Stimulated activated CD4-positive, alpha-beta T cell treated with anti-CD3 and anti-CD28 coated beads, TNF-alpha, amount 100 ng/mL, for 4 hours (primary cell): ENCODE measurements around the gene HTT.

Experiments used
- DNase-seq, 3 experiments: peaks; one replicate each; pipeline ENCODE4 v3.0.0-alpha.2; 2020; ENCODE audit warnings: low read depth in 3 of 3

HTT gene

GRCh38 chr4:3248811-3249661, 174.6 kb downstream of the HTT start, which contains the start of gene MSANTD1:
MSANTD1 (plus strand) TSS chr4:3249159; CDS start chr4:3249223, 64 bp downstream.
- no peak for DNase-seq

DNA sequence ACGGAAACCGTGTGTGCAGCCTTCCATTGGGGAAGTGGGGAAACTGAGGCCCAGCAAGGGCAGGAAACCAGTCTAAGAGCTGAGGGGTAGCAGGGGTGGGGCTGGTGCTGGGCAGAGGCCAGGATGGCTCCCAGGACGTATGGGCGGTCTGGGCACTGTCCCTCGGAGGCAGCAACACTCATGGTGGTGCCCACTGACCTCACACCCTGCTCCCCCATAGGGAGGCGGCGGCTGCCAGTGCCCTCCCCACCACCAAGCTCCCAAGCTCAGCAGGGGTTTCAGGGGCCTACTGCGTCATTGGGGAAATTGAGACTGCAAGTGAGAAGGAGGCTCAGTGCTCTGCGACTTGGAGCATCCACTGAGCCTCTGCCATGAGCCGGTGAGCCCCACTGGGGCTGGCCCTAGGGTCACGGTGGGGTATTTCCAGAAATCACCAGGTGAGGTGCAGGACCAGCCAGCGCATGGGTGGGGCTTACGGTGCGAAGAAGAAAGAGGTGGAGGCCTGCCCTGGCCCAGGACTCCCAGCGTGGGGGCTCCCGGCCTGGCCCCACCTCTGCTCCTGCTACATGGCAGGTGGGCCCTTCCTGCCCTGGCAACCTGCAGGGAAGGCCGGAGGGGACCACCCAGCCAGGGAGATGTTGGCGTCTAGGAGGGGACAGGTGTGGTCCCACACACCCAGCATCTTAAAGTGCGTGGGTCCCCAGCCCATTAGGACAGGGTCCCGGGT, 175.4 kb downstream of the HTT start:
- DNase-seq: no peak

GRCh38 chr4:3250438-3250955, 176.0 kb downstream of the HTT start:
- DNase-seq: no peak

DNA sequence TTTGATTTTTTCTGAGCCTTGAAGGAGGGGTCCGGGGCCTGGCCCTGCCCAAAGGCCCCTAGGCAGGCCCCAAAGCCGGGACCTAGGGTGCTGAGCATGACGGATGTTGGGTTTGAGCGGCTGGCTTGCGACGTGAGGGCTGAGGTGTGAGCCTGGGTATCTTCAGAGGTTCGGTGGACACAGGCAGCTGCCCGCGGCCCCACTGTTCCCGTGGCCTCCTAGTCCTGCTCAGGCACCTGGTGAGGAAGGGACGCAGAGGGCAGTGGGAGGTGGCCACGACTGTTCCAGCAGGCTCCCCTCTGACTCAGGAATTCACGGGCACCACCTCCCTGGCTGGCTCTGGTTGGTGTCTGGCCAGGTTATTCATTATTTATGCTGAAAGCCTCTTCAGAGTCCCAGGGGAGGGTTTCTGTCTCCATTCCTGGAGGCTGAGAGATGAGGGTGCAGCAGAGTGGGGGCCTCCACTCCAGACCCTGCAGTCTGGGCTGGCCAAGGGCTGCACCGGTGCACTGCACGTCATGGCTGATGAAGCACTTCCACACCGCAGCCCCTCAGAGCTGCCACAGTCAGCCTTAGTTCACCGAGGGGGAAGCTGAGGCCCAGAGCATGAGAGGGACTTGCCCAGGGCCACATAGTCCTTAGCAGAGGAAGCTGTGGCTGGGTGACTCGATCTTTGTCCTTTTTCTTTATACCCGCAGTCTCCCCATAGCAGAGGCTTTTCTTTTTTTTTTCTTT, 176.6 kb downstream of the HTT start:
- DNase-seq: no peak

DNA sequence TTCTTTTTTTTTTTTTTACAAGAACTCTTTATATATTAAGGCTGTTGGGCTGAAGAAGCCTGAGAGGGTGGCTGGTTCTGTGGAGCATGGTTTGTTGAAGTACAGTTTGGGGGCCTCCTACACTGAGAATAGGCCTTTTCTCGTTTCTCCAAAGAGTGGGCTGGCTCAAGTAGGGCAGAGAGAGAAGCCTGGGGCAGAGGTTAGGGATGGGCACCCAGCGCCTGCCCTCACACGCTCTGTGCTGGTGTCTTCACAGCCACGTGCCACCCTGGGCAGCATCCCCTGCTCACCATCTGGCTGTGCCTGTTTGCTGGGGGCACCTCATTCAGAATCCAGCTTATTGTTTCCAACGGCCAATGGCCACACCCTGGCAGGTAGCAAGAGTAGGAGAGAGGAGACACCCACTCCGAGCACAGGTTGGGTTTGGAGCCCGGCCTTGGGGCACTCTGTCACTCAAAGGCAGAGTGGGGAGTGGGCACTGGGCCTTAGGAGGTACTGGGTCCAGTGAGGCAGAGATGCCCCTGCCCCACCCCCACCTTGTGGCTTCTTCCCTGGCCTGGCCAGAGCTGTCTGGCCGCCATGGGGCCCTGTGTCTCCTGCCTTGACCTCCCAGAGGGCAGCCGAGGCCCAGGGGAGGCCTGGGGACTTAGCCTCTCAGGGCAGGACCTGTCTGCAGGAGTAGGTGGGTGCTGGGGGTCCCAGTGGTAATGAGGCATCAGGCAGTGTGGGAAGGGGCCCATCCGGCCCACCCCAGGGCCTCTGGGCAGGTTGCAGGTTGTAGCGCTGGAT, 177.4 kb downstream of the HTT start:
- no peak for DNase-seq

- DNase-seq: no peak
These were observed 178.0 kb downstream of the HTT start for GRCh38 chr4:3252480-3252828.

- DNase-seq: no peak
These were observed 178.6 kb downstream of the HTT start for GRCh38 chr4:3252831-3253641.

- DNase-seq: no peak
These were observed 179.3 kb downstream of the HTT start for GRCh38 chr4:3253808-3254207.

- no peak for DNase-seq
These were observed 180.0 kb downstream of the HTT start for GRCh38 chr4:3254302-3255131.

DNA sequence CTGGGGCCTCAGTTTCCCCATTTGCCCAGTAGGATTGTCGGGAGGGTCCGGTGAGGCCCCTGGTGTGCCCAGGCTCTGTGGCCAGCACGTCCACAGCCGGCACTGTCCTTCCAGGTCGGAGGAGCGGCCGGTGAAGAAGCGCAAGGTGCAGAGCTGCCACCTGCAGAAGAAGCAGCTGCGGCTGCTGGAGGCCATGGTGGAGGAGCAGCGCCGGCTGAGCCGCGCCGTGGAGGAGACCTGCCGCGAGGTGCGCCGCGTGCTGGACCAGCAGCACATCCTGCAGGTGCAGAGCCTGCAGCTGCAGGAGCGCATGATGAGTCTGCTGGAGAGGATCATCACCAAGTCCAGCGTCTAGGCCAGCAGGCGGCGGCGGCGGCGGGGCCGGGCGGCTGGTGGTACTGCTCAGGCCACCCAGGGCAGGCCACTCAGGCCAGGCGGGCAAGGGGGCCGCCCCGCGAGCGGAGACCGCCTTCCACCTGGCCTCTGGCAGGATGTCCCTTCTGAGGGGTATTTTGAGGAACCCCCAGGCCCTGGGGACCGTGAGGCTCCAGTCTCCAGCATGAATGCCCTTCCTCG, 181.2 kb downstream of the HTT start:
- no peak for DNase-seq

- no peak for DNase-seq
These were observed 182.0 kb downstream of the HTT start for GRCh38 chr4:3256230-3257102.

- DNase-seq: no peak
These were observed 182.6 kb downstream of the HTT start for GRCh38 chr4:3257103-3257555.

DNA sequence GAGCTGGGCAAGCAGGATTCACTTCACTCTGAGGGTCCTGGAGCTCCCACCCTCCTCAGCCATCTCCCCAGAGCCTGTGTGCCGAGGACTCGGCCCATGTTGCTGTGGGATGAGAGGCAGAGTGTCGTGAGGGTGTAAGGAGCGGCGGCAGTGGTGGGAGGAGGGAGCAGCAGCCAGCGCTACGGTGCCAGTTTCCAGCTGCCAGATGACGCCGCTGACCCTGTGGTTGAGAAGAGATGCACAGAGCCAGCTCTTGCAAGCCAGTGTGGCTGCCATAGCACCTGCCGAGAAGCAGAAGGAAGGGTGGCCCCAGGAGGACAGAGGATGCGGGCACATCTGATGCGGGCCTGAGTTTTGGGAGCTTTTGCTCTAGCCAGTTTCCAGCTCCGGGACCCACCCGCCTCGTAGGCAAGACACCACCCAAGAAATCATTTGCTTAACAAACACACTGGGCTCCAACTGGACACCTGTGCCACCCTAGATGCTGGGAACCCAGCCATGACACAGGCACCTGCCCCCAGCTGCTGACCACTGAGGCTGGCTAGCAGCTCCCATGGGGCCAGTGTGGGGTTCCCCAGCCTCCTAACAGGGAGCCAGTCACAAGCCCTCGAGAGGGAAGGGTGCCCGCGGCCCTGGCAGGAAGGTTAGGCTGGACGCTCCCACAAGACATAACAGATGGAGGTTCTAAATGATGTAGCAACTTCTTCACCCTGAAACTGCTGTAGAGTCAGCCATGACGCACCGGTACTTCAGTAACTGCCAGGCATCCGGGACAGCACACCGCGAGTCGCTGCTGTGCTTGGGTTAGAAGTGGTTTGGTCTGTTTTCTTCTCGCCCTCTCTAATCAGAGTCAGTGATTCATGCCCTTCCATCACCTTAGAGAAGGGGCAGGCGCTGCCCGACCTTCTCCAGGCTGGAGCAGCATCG, 183.3 kb downstream of the HTT start:
- no peak for DNase-seq

DNA sequence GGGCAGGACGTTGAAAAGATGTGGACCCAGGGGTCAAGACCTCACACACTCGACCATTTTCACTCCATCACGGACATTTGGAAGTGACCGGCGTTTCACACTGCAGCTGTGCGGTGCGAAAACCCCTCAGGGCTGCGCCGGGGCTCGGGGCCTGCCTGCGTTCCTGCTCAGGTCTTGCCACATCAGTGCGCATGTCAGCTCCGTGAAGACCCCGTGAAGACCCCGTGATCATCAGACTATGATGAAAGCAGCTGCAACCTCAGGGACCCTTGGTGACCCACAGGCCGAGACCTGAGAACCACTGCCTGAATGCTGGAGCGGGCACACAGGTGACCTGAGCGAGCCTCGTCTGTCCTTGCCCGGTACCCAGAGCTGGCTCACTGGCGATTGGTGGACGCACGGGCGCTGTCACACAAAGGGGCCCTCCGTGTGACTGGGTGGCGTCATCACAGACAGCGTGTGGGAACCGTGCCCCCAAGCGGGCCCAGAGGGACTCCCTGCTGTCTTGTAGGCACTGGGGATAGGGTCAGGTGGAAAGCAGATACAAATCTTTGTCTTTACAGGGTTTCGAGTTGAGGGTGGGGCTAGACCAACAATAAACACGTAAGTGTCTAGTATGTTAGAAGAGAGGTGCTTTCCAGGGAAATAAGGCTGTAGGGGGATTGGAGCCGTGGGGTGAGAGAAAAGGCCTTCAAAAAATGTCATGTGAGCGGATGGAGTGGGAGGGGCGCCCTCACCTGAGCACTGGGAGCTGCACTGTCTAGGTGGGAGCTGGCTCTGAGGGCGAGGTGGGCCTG, 187.1 kb downstream of the HTT start:
- no peak for DNase-seq

- DNase-seq: no peak
These were observed 187.9 kb downstream of the HTT start for GRCh38 chr4:3262208-3263052.
